BE2C (cell line): ENCODE data around the gene SLC25A10.
"Not testable (repeated sequence)": the region's sequence is repeated elsewhere in the genome, so short reads cannot be mapped to it uniquely, and the experiment has no call there.

ENCODE experiments used
- DNase-seq: peaks from one replicate; pipeline ENCODE4 v3.0.0-alpha.2; 2020
- H3K27me3 ChIP-seq: fragments of 250-450 bp; sonication (Bioruptor Pico); 2 replicates; pipeline ENCODE4 v1.5.1; 2020; ENCODE audit warnings: mild to moderate bottlenecking
- H3K36me3 ChIP-seq: fragments of 250-450 bp; sonication (Bioruptor Pico); 2 replicates; pipeline ENCODE4 v1.5.1; 2020; ENCODE audit warnings: mild to moderate bottlenecking
- H3K4me1 ChIP-seq: fragments of 250-450 bp; sonication (Bioruptor Pico); 2 replicates; pipeline ENCODE4 v1.5.1; 2020
- H3K4me3 ChIP-seq: 2 replicates; pipeline ENCODE4 v1.5.1; 2011; ENCODE audit warnings: low read depth, low read length
- H3K9me3 ChIP-seq: fragments of 250-450 bp; sonication (Bioruptor Pico); 2 replicates; pipeline ENCODE4 v1.5.1; 2020
- TF ChIP-seq, protein P1 (sequence below): IDR thresholded peaks from 2 replicates; pipeline ENCODE4 v1.5.1; 2012; ENCODE audit warnings: mild to moderate bottlenecking, low read depth, low read length

SLC25A10 gene

DNA sequence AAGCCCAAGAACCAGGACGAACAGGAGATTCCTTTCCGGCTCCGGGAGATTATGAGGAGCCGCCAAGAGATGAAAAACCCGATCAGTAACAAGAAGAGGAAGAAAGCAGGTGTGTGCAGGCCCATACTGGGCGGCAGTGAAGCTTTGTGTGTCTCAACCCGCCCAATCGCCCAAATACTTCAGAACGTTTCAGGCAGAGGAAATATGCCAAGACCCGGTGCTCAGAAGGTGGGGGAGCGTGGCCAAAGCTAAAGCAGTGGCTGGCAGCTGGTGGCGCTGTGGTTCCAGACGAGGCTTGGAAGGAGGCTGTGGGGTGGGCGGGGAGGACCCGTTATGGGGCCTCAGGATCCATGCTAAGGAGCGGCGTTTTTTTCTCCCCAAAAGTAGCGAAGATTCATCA is 44.3 kb upstream of the SLC25A10 start:
- H3K27me3 ChIP-seq: no peaks in the 10 kb centered on the region
- peak overlapping the region; percentile 78; the same call in 1 of the 2 replicates for H3K4me3 ChIP-seq
- no peak for DNase-seq
- TF ChIP-seq, protein P1, sequence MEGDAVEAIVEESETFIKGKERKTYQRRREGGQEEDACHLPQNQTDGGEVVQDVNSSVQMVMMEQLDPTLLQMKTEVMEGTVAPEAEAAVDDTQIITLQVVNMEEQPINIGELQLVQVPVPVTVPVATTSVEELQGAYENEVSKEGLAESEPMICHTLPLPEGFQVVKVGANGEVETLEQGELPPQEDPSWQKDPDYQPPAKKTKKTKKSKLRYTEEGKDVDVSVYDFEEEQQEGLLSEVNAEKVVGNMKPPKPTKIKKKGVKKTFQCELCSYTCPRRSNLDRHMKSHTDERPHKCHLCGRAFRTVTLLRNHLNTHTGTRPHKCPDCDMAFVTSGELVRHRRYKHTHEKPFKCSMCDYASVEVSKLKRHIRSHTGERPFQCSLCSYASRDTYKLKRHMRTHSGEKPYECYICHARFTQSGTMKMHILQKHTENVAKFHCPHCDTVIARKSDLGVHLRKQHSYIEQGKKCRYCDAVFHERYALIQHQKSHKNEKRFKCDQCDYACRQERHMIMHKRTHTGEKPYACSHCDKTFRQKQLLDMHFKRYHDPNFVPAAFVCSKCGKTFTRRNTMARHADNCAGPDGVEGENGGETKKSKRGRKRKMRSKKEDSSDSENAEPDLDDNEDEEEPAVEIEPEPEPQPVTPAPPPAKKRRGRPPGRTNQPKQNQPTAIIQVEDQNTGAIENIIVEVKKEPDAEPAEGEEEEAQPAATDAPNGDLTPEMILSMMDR: no peak
- no peaks in the 10 kb centered on the region for H3K4me1 ChIP-seq
- no peaks in the 10 kb centered on the region for H3K9me3 ChIP-seq
- peaks cover 50% of the 10 kb centered on the region for H3K36me3 ChIP-seq

DNA sequence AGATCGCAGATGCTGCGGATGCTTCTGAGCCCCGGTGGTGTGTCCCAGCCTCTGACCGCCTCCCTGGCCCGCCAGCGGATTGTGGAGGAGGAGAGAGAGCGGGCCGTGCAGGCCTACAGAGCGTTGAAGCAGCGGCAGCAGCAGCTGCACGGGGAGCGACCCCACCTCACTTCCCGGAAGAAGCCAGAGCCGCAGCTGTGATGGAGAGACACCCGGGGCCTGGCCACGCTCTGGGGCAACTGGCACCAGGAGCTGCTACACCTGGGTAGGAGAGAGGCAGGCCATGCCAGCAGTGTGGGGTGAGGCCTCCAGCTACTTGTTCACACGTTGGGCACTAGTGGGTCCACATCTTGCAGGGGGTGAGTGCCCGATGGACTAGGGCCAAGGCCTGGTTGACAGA is 39.6 kb upstream of the SLC25A10 start:
- no peaks in the 10 kb centered on the region for H3K27me3 ChIP-seq
- TF ChIP-seq, protein P1: no peak
- no peak for DNase-seq
- H3K9me3 ChIP-seq: no peaks in the 10 kb centered on the region
- H3K4me3 ChIP-seq: no peak overlapping the region
- peaks cover 43% of the 10 kb centered on the region for H3K36me3 ChIP-seq
- H3K4me1 ChIP-seq: no peaks in the 10 kb centered on the region

DNA sequence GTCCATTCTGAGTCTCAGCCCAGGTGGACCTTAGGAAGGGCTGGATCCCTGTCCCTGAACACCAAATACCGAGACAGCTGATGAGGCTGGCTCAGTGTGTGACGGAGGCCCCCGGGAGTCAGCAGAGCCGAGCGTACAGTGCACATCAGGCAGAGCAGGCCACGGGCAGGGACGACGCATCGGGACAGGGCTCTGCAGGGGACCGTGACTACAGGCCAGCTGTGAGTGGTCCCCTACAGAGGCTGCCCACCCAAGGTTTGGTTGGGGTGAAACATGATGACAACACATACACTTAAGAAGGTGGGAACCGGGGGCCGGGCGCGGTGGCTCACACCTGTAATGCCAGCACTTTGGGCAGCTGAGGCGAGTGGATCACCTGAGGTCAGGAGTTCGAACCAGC is 39.1 kb upstream of the SLC25A10 start:
- Histone ChIP-seq H3K4me3 (no peak overlapping the region), H3K4me1 (no peaks in the 10 kb centered on the region), H3K27me3 (no peaks in the 10 kb centered on the region), H3K9me3 (no peaks in the 10 kb centered on the region), H3K36me3 (peaks cover 41% of the 10 kb centered on the region)
- TF ChIP-seq, protein P1: no peak
- no peak for DNase-seq

DNA sequence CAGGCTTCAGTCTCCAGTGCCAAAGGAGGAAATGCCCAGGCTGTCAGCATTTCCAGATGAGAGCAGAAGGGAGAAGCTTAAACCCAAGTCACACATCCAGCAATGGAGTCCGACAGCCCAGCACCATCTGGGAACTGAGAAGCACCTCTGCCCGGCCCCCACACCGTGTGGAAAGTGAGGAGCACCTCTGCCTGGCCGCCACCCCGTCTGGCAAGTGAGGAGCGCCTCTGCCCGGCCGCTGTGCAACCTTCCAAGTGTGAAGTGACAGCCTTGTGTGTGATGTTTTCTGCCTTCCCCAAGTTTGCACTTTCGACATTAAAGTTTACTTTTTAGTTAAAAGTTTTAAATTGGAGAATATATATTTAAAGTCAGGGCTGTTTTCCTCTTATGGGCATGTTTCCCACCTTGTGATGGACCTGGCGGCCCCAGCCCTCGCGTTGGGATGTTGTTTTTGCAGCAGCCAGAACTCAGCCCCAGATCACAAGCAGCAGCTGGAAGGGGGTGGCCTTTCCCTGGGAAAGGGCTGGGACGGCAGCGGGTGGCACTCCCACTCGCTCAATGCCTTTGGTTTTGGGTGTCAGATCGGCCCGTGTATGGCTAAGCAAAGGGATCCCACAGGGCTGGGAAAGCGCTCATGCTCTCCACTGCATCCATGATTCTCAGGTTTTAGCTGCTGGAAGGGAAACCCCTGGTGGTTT is 38.4 kb upstream of the SLC25A10 start:
- H3K27me3 ChIP-seq: no peaks in the 10 kb centered on the region
- no peaks in the 10 kb centered on the region for H3K4me1 ChIP-seq
- H3K9me3 ChIP-seq: no peaks in the 10 kb centered on the region
- H3K4me3 ChIP-seq: no peak overlapping the region
- DNase-seq: no peak
- peaks cover 35% of the 10 kb centered on the region for H3K36me3 ChIP-seq
- TF ChIP-seq, protein P1: no peak

DNA sequence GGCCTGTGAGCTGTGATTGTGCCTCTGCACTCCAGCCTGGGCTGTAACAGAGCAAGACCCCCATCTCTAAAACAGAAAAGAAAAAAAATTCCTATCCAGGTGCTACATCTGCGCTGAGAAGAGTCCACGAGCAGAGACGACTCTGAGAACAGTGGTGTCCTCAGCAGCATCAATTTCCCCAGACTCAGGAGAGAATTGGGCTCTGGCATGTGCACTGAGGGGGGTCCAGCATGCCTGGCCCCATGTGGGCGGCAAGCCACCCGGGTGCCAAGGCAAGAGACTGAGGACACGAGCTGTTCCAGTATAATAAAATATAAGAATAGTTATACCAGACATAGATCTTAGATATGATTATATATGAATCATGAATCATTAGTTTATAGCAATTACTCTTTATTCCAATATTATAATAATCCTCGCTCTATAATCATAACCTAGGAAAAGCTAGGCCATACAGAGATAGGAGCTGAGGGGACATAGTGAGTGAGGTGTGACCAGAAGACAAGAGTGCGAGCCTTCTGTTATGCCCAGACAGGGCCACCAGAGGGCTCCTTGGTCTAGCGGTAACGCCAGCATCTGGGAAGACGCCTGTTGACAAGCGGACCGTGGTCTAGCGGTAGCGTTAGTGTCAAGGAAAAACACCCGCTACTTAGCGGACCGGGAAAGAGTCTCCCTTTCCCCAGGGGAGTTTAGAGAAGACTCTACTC is 36.4 kb upstream of the SLC25A10 start:
- not testable (repeated sequence) for H3K9me3 ChIP-seq, H3K27me3 ChIP-seq, H3K4me1 ChIP-seq, H3K4me3 ChIP-seq
- DNase-seq: peak; percentile 58
- peaks cover 20% of the 10 kb centered on the region for H3K36me3 ChIP-seq
- TF ChIP-seq, protein P1: peak; percentile 54

DNA sequence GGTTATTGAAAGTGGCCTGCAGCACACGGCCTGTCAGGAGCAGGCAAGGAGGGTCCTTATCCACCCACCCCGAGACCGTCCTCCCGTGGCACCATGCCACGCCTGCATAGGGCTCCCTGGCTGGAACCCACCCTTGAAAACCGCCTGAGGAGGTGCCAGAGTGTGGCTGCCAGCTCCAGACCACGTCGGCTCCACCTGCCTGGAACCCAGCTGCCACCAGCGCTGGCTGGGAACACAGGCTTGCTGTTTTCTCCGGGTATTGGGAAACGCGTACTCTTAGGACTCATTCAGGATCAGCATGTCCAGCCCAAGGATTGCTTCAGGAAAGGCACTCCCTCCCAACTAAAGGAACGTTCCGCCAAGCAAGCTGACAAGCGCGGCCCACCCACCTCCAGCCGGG is 35.2 kb upstream of the SLC25A10 start:
- no peak for DNase-seq
- Histone ChIP-seq H3K4me1 (no peaks in the 10 kb centered on the region), H3K27me3 (no peaks in the 10 kb centered on the region), H3K4me3 (no peak overlapping the region), H3K36me3 (peaks cover 10% of the 10 kb centered on the region), H3K9me3 (no peaks in the 10 kb centered on the region)
- TF ChIP-seq, protein P1: no peak
